GM18499 (cell line): Measurements from ENCODE around the gene CNOT10.
"Not testable (repeated sequence)": the region's sequence is repeated elsewhere in the genome, so short reads cannot be mapped to it uniquely, and the experiment has no call there.

Source experiments
- ATAC-seq: cut with Tn5 transposase; IDR thresholded peaks from one replicate; pipeline ENCODE4 v1.9.1; 2021; ENCODE audit warnings: moderate number of reproducible peaks; ENCODE audit not compliant: insufficient read depth, unreplicated experiment

The CNOT10 gene, protein sequence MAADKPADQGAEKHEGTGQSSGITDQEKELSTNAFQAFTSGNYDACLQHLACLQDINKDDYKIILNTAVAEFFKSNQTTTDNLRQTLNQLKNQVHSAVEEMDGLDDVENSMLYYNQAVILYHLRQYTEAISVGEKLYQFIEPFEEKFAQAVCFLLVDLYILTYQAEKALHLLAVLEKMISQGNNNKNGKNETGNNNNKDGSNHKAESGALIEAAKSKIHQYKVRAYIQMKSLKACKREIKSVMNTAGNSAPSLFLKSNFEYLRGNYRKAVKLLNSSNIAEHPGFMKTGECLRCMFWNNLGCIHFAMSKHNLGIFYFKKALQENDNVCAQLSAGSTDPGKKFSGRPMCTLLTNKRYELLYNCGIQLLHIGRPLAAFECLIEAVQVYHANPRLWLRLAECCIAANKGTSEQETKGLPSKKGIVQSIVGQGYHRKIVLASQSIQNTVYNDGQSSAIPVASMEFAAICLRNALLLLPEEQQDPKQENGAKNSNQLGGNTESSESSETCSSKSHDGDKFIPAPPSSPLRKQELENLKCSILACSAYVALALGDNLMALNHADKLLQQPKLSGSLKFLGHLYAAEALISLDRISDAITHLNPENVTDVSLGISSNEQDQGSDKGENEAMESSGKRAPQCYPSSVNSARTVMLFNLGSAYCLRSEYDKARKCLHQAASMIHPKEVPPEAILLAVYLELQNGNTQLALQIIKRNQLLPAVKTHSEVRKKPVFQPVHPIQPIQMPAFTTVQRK

DNA sequence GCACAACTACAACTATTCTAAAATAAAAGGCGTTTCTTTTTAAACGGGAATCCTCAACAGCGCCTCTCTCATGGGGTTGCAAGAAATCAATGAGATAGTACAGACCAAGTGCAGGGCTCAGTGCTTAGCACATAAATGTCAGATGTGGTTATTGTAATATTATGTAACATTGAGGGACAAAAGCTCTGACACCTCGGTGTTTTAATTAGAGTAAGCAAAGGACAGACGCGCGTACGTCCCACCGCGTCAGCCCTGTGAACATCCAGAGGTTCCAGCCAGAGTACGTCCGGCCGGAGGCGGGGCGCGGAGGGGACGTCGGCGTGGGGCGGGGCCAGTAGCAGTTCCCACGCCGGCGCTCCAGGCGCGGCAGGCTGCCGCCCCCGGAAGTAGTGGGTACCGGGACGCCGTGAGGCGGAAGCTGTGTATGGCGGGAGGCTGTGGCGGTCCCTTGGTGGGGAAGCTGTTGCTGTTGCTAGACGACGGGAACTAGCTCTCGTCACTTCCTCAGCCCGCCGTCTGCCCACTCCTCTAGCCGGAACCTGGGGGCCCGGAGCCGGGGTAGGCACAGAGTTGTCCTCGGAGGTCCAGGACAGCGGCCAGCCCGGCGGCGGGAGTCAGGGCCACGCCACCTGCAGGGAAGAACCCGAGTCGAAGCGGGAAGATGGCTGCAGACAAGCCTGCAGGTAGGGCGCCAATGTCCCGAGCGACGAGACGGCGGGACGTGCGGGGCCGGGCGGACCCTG lies at the start of gene CNOT10:
TSS of gene CNOT10 (plus strand) at position 389 of the 743 bp plus-strand sequence. CDS start at position 662, 273 bp downstream.
- ATAC-seq = peak; percentile 94

- no peak for ATAC-seq
These were observed 44.0 kb upstream of the CNOT10 start for GRCh38 chr3:32640939-32641338.

GRCh38 chr3:32641356-32641755 lies 43.6 kb upstream of the CNOT10 start:
- ATAC-seq = no peak

DNA sequence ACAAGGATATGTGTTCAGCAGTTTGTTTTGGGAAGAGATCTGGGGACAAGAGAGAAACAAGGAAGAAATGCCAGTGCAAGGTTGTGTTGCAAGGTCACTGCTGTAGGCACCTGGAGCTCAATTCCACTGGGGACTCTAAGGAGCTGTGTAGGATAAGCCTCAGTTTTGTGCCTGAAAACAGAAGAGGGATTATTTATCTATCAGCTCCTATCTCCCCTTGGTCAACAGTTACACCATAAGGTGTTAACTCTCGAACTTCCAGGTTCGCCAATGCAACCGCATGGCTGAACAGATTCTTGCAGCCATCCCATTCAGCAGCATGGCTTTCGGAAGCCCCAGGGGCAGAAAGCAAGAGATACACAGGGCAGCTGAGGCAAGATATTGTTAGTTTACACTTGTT lies 41.6 kb upstream of the CNOT10 start:
- no peak for ATAC-seq

DNA sequence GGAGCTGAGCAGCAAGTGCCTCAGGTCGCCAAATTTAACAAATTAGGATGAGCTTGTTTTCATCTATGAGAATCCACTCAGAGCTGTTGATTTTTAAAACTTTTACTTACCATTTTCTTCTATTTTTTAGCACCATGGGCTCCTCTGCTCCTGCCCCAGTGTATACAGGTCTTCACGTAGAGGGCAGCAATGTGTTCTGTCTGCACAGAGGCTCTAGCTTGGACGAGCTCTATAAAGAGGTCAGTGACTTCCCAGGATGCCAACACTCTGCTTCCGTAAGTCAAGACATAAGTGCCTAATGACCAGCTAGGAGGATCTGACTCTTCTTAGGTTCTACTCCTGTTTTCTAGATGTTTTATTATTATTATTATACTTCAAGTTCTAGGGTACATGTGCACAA lies 41.2 kb upstream of the CNOT10 start:
- ATAC-seq = no peak

DNA sequence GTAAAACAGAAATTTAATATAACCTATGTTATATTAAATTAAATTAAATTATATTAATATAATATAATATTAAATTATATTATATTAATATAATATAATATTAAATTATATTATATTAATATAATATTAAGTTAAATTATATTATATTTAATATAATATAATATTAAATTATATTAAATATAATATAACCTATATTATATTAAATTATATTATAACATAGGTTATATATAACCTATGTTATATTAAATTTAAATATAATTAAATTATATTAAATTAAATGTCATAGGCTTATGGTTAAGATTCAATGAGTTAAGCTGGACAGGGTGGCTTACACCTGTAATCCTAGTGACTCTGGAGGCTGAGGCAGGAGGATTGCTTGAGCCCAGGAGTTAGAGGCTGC lies 40.6 kb upstream of the CNOT10 start:
- ATAC-seq = no peak

GRCh38 chr3:32646761-32647160 lies 38.2 kb upstream of the CNOT10 start:
- no peak for ATAC-seq

DNA sequence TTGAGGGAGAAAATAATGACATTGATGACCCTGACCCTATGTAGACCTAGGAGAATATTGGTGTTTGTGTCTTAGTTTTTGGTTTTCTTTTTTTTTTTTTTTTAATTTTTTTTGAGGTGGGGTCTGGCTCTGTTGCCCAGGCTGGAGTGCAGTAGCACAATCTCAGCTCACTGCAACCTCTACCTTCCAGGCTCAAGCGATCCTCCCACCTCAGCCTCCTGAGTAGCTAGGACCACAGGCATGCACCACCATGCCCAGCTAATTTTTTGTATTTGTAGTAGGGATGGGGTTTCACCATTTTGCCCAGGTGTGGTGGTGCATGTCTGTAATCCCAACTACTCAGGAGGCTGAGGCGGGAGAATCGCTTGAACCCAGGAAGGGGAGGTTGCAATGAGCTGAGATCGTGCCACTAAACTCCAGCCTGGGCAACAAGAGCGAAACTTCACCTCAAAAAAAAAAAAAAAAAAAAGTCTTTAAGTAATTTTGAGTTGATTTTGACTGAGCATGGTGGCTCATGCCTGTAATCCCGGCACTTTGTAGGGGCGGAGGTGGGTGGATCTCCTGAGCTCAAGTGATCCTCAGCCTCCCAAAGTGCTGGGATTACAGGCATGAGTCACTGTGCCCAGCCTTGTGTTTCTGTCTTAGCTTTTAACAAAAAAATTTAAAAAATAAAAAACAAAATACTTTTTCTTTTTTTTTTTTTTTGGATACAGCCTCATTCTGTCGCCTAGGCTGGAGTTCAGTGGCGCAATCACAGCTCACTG lies 32.5 kb upstream of the CNOT10 start:
- ATAC-seq = not testable (repeated sequence)

DNA sequence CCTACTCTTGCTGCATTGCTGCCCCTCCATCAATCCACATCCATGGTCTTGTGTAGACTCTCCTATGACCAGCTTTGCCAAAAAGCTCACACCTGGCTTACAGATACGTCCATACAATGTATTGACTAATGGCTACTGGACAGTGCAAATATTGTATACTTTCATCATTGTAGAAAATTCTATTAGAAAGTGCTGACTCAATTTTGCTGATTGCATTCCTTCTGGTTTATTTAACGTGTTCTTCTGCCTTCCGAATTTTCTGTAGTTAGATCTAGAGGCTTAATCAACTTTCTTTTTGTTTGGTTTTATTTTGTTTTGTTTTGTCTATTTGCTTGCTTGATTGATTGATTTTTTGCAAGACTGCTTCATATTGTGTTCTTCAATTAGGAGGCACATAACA lies 29.8 kb upstream of the CNOT10 start:
- ATAC-seq = no peak

DNA sequence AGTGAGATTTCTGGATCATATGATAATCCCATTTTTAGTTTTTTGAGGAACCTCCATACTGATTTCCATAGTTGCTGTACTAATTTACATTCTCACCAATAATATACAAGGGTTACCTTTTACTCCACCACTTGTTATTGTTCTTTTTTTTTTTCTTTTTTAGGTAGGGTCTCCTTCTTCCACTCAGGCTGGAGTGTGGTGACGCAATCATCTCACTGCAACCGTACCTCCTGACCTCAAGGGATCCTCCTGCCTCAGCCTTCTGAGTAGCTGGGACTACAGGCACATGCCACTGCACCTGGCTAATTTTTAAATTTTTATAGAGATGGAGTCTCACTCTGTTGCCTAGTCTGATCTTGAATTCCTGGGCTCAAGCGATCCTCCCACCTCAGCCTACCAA lies 24.4 kb upstream of the CNOT10 start:
- ATAC-seq = no peak

- no peak for ATAC-seq
These were observed 22.3 kb upstream of the CNOT10 start for GRCh38 chr3:32662647-32663046.

- not testable (repeated sequence) for ATAC-seq
These were observed 20.3 kb upstream of the CNOT10 start for GRCh38 chr3:32664630-32665075.

GRCh38 chr3:32667072-32667582 lies 17.9 kb upstream of the CNOT10 start:
- no peak for ATAC-seq

DNA sequence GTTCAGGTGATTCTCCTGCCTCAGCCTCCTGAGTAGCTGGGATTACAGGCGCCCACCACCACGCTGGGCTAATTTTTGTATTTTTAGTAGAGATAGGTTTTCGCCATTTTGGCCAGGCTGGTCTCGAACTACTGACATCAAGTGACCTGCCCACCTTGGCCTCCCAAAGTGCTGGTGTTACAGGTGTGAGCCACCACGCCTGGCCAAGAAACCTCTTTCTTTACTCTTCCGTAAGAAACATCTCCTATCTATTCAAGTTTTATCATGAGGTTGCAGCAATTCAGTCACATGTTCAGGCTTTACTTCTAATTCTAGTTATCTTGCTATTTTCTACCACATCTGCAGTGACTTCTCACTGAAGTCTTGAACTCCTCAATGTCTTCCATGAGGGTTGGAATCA lies 15.8 kb upstream of the CNOT10 start:
- ATAC-seq = not testable (repeated sequence)

- ATAC-seq = not testable (repeated sequence)
These were observed 11.3 kb upstream of the CNOT10 start for GRCh38 chr3:32673730-32674129.

DNA sequence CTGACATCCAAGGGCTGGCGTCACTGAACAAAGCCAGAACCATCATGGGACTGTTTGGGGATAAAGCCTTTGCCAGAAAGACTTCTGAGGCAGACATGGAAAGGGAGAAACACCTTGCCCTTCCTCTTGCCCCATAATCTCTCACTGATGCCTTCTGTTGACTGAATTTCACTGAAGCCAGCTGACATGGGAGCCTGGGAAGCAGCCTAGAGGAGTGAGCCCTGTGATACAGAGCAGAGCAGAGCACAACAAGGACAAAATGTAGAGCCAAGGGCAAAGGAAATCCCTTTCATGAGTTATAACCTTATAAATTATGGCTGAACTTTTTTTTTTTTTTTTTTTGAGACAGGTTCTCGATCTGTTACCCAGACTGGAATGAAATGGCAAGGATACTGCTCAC lies 9.8 kb upstream of the CNOT10 start:
- ATAC-seq = no peak

- ATAC-seq = no peak
These were observed 9.3 kb upstream of the CNOT10 start for GRCh38 chr3:32675650-32676049.

- ATAC-seq = no peak
These were observed 3.2 kb upstream of the CNOT10 start for GRCh38 chr3:32681811-32682210.

GRCh38 chr3:32684029-32684799 lies 774 bp upstream of the CNOT10 start:
- no peak for ATAC-seq
